ES-I3 (cell line): ENCODE measurements around the gene ZMYND8.
"Not testable (repeated sequence)": the region's sequence is repeated elsewhere in the genome, so short reads cannot be mapped to it uniquely, and the experiment has no call there.

Source experiments
- H3K36me3 ChIP-seq: 2 replicates; pipeline ENCODE4 v1.6.1; 2013; ENCODE audit warnings: mild to moderate bottlenecking, low read length, control low read depth, moderate library complexity; ENCODE audit not compliant: insufficient read depth
- H3K4me1 ChIP-seq: 2 replicates; pipeline ENCODE4 v1.6.1; 2013; ENCODE audit warnings: mild to moderate bottlenecking, control low read depth, low read length; ENCODE audit not compliant: insufficient read depth
- H3K9ac ChIP-seq: 2 replicates; pipeline ENCODE4 v1.6.1; 2013; ENCODE audit warnings: low read depth, mild to moderate bottlenecking, low read length, moderate library complexity
- H3K9me3 ChIP-seq: 2 replicates; pipeline ENCODE4 v1.6.1; 2013; ENCODE audit warnings: mild to moderate bottlenecking, low read length, moderate library complexity; ENCODE audit not compliant: control insufficient read depth, insufficient read depth

ZMYND8 gene

DNA sequence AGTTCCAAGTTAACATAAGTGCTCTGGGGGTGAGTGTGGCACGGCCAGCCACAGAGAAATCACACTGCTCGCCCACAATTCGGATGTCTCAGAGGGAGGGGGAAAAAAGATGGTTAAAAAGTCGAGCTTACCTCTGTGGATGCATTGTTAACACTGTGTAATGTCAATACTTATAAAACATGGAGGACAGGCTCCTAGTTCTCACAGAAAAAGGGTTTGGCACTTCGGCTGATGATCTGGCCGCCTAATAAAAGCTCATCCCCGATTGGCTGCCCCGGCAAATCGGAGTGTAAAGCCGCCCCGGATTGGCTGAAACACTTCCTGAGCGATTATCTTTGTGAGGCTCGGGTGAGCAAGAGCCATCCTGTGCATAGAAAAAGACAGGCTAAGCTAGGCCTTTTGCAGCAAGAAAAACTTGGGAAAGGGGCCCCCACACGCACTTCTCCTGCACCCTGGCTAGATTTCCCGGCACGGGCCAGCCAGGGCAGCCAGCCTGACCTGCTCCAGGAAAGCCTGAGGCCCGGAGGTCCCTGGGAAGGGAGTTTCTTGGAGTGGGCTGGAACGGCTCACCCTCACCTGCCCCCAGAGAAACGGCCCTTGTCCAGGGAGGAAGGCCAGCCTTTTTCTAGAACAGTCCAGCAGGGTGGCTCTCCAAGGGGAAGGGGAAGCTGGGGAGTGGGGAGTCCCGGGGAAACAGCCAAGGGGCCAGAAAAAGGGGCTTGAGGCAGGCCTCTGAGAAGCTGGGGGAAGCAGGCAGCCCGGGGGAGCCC lies at the start of gene ZMYND8:
ZMYND8 (minus strand) TSS at position 174 of the 770 bp plus-strand sequence; CDS start at position 145, 29 bp downstream.
- no peaks in the 10 kb centered on the region; the same call in 1 of the 2 replicates for H3K36me3 ChIP-seq
- peaks cover 83% of the 10 kb centered on the region for H3K4me1 ChIP-seq
- H3K9me3 ChIP-seq, result no peaks in the 10 kb centered on the region
- H3K9ac ChIP-seq, result peak within 1 kb of the TSS; percentile 59

DNA sequence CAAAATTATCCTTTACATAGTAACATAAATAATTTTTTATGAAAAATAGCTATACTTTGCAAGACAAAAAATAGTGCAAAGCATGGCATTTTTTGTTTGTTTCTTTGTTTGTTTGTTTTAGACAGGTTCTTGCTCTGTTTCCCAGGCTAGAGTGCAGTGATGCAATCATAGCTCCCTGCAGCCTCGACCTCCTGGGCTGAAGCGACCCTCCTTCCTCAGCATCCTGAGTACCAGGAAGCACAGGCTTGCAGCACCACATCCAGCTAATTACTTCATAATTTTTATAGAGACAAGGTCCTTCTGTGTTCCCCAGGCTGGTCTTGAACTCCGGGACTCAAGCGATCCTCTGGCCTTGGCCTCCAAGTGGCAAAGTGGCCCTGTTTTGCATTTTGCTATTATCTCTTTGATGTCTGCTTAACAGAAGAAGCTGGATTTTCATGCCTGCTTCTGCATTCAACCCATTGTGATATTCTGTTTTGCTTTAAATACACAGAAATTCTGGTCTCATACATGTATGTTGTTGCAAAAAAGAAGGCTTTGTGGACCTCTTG lies 49.4 kb upstream of the ZMYND8 start:
- Histone ChIP-seq H3K4me1 (no peaks in the 10 kb centered on the region), H3K36me3 (no peaks in the 10 kb centered on the region), H3K9ac (no peak overlapping the region), H3K9me3 (no peaks in the 10 kb centered on the region)

- H3K4me1 ChIP-seq, result no peaks in the 10 kb centered on the region
Measured at GRCh38 chr20:47400685-47401084, 44.2 kb upstream of the ZMYND8 start.

GRCh38 chr20:47397652-47398301 lies 41.3 kb upstream of the ZMYND8 start:
- H3K9ac ChIP-seq, result no peak overlapping the region
- H3K36me3 ChIP-seq, result no peaks in the 10 kb centered on the region

More at GRCh38 chr20:47400685-47401084, 44.2 kb upstream of the ZMYND8 start:
- no peaks in the 10 kb centered on the region for H3K36me3 ChIP-seq
- no peaks in the 10 kb centered on the region; the same call in 1 of the 2 replicates for H3K9me3 ChIP-seq
- no peak overlapping the region for H3K9ac ChIP-seq

GRCh38 chr20:47396762-47397476 lies 40.4 kb upstream of the ZMYND8 start:
- Histone ChIP-seq H3K9ac (no peak overlapping the region), H3K4me1 (no peaks in the 10 kb centered on the region), H3K9me3 (no peaks in the 10 kb centered on the region; the same call in 1 of the 2 replicates), H3K36me3 (no peaks in the 10 kb centered on the region)

More at GRCh38 chr20:47397652-47398301, 41.3 kb upstream of the ZMYND8 start:
- Histone ChIP-seq H3K4me1 (no peaks in the 10 kb centered on the region), H3K9me3 (no peaks in the 10 kb centered on the region; the same call in 1 of the 2 replicates)

DNA sequence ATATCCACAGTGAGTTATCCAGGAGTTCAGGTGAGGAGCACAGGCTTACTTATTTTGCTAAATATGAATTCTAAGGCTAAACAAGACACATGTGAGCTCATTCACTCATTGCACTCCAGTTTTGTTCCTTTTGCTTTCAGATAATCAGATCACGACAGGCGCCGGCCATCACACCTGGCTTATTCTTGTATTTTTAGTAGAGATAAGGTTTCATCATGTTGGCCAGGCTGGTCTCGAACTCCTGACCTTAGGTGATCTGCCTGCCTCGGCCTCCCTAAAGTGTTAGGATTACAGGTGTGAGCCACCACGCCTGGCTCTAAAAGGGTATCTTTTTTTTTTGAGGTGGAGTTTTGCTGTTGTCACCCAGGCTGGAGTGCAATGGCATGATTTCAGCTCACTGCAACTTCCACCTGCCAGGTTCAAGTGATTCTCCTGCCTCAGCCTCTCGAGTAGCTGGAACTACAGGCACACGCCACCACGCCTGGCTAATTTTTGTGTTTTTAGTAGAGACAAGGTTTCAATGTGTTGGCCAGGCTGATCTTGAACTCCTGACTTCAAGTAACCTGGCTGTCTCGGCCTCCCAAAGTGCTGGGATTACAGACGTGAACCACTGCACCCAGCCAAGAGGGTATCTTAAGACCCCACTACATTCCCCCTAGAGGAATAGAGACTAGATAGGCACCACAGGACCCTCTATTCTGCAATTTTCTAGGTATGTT lies 37.5 kb upstream of the ZMYND8 start:
- H3K9me3 ChIP-seq, H3K36me3 ChIP-seq, H3K9ac ChIP-seq, H3K4me1 ChIP-seq: not testable (repeated sequence)

GRCh38 chr20:47392721-47393073 lies 36.2 kb upstream of the ZMYND8 start:
- H3K4me1 ChIP-seq, result no peaks in the 10 kb centered on the region
- H3K9ac ChIP-seq, result no peak overlapping the region
- H3K9me3 ChIP-seq, result no peaks in the 10 kb centered on the region; the same call in 1 of the 2 replicates
- no peaks in the 10 kb centered on the region for H3K36me3 ChIP-seq

DNA sequence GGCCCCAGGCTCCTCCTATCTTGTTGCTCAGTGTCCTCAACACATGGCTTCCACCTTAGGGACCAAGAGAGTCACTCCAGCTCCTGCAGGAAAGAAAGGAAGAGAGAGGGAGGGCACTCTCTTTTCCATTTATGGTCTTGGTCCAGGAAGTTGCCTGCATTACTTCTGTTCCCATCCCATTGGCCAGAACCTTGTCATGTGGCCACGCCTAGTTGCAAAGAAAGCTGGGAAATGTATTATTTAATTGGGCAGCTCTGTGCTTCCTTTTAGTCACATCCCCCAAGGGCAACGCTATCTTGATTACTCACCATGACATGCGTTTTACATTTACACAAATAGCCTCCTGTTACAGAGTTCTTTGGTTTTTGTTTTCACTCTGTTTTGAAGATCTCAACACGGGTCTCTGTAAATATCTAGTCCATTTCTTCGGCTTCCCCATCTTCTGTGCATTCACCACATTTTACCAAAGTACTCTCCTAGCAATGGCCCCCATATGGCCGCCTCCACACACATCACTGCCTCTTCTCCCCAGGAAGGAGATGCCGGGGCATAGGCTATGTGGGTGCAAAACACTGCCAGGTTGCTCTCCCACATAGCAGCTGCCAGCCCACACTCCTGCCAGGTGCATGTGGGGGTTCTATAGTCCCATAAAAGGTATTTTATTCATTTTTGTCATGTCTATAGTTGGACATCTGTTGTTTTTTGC lies 35.7 kb upstream of the ZMYND8 start:
- Histone ChIP-seq H3K4me1 (no peaks in the 10 kb centered on the region), H3K9me3 (no peaks in the 10 kb centered on the region; the same call in 1 of the 2 replicates), H3K9ac (no peak overlapping the region), H3K36me3 (no peaks in the 10 kb centered on the region)

DNA sequence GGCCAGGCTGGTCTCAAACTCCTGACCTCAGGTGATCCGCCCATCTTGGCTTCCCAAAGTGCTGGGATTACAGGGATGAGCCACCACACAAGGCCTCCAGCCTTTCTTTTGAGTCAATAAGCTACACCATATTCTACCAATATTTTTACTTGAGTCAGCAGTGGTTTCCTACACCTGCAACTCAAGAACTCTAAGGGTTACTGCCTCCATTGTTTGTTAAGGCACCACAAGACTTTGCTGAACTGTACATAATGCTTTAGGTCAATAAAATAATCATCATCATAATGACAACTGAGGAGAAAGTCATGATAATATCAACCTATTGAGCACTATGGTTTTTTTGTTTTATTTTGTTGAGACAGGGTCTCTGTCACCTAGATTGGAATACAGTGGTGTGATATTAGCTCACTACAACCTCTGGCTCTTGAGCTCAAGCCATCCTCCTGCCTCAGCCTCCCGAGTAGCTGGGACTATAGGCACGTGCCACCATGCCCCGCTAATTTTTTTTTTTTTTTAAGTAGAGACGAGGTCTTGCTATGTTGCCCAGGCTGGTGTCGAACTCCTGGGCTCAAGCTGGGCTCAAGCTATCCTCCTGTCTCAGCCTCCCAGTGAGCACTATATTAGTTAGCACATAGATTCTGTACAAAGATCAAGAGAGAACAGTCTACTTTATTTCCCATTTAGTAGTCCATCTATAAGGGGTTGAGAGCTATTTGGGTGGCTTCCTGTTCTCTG lies 34.9 kb upstream of the ZMYND8 start:
- Histone ChIP-seq H3K9me3 (no peaks in the 10 kb centered on the region; the same call in 1 of the 2 replicates), H3K9ac (no peak overlapping the region), H3K4me1 (no peaks in the 10 kb centered on the region), H3K36me3 (no peaks in the 10 kb centered on the region)

DNA sequence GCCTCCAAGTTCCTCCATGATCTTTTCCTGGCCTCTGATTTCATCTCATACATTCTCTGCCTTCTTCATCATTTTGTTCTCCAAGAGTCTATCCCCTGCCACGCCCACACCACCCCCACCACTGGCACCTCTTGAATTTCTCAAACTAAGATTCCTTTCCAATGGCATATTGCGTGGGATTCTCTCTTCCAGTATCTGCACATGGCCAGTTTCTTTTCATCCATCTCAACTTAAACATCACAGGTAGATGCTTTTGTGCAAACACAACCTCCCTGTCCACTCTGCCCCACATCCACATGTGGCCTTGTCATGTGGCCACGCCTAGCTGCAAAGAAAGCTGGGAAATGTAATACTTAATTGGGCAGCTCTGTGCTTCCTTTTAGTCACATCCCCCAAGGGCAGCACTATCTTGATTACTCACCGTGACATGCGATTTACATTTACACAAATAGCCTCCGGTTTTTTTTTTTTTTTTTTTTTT lies 33.4 kb upstream of the ZMYND8 start:
- Histone ChIP-seq H3K4me1 (no peaks in the 10 kb centered on the region), H3K9me3 (no peaks in the 10 kb centered on the region; the same call in 1 of the 2 replicates), H3K9ac (no peak overlapping the region), H3K36me3 (no peaks in the 10 kb centered on the region)

DNA sequence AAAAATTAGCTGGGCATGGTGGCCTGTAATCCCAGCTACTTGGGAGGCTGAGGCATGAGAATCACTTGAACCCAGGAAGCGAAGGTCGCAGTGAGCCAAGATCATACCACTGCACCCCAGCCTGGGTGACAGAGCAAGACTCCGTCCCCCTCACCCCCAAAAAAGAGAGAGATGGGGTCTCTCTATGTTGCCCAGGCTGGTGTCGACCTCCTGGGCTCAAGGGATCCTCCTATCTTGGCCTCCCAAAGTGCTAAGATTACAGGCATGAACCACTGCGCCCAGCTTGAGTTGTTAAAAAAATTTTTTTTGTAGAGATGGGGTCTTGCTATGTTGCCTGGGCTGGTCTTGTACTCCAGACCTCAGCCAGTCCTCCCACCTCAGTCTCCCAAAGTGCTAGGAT lies 29.5 kb upstream of the ZMYND8 start:
- not testable (repeated sequence) for H3K4me1 ChIP-seq, H3K9me3 ChIP-seq, H3K9ac ChIP-seq, H3K36me3 ChIP-seq

DNA sequence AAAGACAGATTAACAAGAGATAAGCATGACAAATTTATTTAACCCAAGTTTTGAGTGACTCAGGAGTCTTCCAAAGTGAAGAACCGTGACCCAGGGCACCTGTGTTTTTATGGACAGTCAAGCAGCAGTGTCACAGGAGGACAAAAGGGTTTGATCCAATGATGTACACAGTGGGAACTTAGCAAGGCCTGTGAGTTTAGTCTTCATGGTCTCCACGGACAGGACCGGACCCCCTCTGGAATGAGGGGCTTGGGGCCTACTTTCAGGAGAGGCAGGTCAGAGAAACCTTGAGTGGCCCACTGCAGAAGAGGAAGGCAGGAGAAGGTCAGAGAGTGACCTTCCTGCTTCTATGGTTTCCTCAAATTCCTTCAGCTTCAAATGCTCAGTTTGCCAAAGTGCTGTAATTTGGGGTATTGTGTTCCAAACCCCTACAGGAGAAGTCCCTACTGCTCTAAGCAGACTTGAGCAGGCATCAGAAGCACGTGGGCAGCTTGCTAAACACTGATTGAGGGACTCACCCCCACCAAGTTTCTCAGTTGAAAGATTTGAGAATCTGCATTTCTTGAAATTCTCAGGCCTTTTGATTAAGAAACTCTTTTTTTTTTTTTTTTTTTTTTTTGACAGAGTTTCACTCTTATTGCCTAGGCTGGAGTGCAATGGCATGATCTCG lies 26.4 kb upstream of the ZMYND8 start:
- H3K9me3 ChIP-seq, result no peaks in the 10 kb centered on the region
- H3K36me3 ChIP-seq, result no peaks in the 10 kb centered on the region
- H3K9ac ChIP-seq, result no peak overlapping the region
- H3K4me1 ChIP-seq, result peaks cover 5% of the 10 kb centered on the region; the same call in 1 of the 2 replicates
